H9 (cell line): ENCODE data around the gene LEF1. TPM values are rescaled to one million over a fixed set of nuclear protein-coding genes. Genes with fewer than 3 reads are reported as not detected.
A peak's percentile ranks its signal among the peaks of the same experiment; 100 is the strongest.

Source experiments
- DNase-seq: peaks from one replicate; pipeline ENCODE4 v3.0.0-alpha.2; 2017
- H2AFZ ChIP-seq: one replicate; pipeline ENCODE4 v1.6.1; 2013; ENCODE audit warnings: mild to moderate bottlenecking, low read length, control low read depth, moderate library complexity
- H2AK5ac ChIP-seq: 2 replicates; pipeline ENCODE4 v1.6.1; 2013; ENCODE audit warnings: low read length, control low read depth, mixed read lengths; ENCODE audit not compliant: insufficient read length
- H2BK120ac ChIP-seq: one replicate; pipeline ENCODE4 v1.6.1; 2013; ENCODE audit warnings: low read depth, mild to moderate bottlenecking, low read length, control low read depth, inconsistent platforms; ENCODE audit not compliant: poor library complexity, severe bottlenecking
- H2BK12ac ChIP-seq: 2 replicates; pipeline ENCODE4 v1.6.1; 2013; ENCODE audit warnings: low read length, control low read depth, mixed read lengths, low read depth; ENCODE audit not compliant: insufficient read length
- H2BK15ac ChIP-seq: 2 replicates; pipeline ENCODE4 v1.6.1; 2013; ENCODE audit warnings: low read depth, low read length, control low read depth
- H2BK20ac ChIP-seq: one replicate; pipeline ENCODE4 v1.6.1; 2013; ENCODE audit warnings: low read depth, mild to moderate bottlenecking, low read length, control low read depth, inconsistent platforms; ENCODE audit not compliant: poor library complexity, severe bottlenecking
- H2BK5ac ChIP-seq: 2 replicates; pipeline ENCODE4 v1.6.1; 2013; ENCODE audit warnings: low read length, control low read depth, mixed read lengths; ENCODE audit not compliant: insufficient read length
- H3K14ac ChIP-seq: 2 replicates; pipeline ENCODE4 v1.6.1; 2013; ENCODE audit warnings: low read length, control low read depth; ENCODE audit not compliant: insufficient read depth
- H3K18ac ChIP-seq: 2 replicates; pipeline ENCODE4 v1.6.1; 2013; ENCODE audit warnings: low read depth, mild to moderate bottlenecking, mixed read lengths, low read length, control low read depth; ENCODE audit not compliant: insufficient read length
- H3K23ac ChIP-seq: 2 replicates; pipeline ENCODE4 v1.6.1; 2013; ENCODE audit warnings: low read length, control low read depth, mixed read lengths, low read depth; ENCODE audit not compliant: insufficient read length
- H3K23me2 ChIP-seq: 2 replicates; pipeline ENCODE4 v1.6.1; 2013; ENCODE audit warnings: low read depth, mild to moderate bottlenecking, mixed read lengths, low read length, control low read depth; ENCODE audit not compliant: insufficient read length, poor library complexity, severe bottlenecking
- H3K27ac ChIP-seq: 2 replicates; pipeline ENCODE4 v1.5.1; 2013; ENCODE audit warnings: low read length, control low read depth, mixed read lengths, low read depth; ENCODE audit not compliant: insufficient read length
- H3K27me3 ChIP-seq: 2 replicates; pipeline ENCODE4 v1.6.1; 2013; ENCODE audit warnings: low read length, control low read depth, inconsistent platforms; ENCODE audit not compliant: insufficient read depth
- H3K4ac ChIP-seq: 2 replicates; pipeline ENCODE4 v1.6.1; 2013; ENCODE audit warnings: low read depth, mild to moderate bottlenecking, control low read depth, inconsistent platforms, low read length, moderate library complexity
- H3K4me1 ChIP-seq: 2 replicates; pipeline ENCODE4 v1.6.1; 2013; ENCODE audit warnings: low read length, control low read depth, inconsistent platforms; ENCODE audit not compliant: insufficient read depth
- H3K4me2 ChIP-seq: 2 replicates; pipeline ENCODE4 v1.6.1; 2013; ENCODE audit warnings: low read length, control low read depth, mixed read lengths; ENCODE audit not compliant: insufficient read length, insufficient read depth
- H3K56ac ChIP-seq: 2 replicates; pipeline ENCODE4 v1.6.1; 2013; ENCODE audit warnings: low read depth, mild to moderate bottlenecking, mixed read lengths, low read length, control low read depth; ENCODE audit not compliant: insufficient read length
- H3K79me1 ChIP-seq: 2 replicates; pipeline ENCODE4 v1.6.1; 2013; ENCODE audit warnings: low read depth, mild to moderate bottlenecking, moderate library complexity, low read length, control low read depth, inconsistent platforms; ENCODE audit not compliant: insufficient read depth, poor library complexity, severe bottlenecking
- H3K79me2 ChIP-seq: 2 replicates; pipeline ENCODE4 v1.6.1; 2013; ENCODE audit warnings: low read length, control low read depth, inconsistent platforms; ENCODE audit not compliant: insufficient read depth
- H3K9ac ChIP-seq: 2 replicates; pipeline ENCODE4 v1.6.1; 2013; ENCODE audit warnings: low read length, control low read depth, mixed read lengths; ENCODE audit not compliant: insufficient read length; ENCODE audit errors: extremely low read depth
- H3K9me3 ChIP-seq: one replicate; pipeline ENCODE4 v1.6.1; 2013; ENCODE audit warnings: low read depth, low read length, inconsistent platforms; ENCODE audit not compliant: control insufficient read depth
- H3T11ph ChIP-seq: one replicate; pipeline ENCODE4 v1.6.1; 2013; ENCODE audit warnings: mild to moderate bottlenecking, low read length, control low read depth, inconsistent platforms
- H4K20me1 ChIP-seq: one replicate; pipeline ENCODE4 v1.6.1; 2013; ENCODE audit not compliant: control insufficient read depth, insufficient read length, insufficient read depth
- H4K5ac ChIP-seq: 2 replicates; pipeline ENCODE4 v1.6.1; 2013; ENCODE audit warnings: low read depth, mild to moderate bottlenecking, mixed read lengths, low read length, control low read depth; ENCODE audit not compliant: insufficient read length
- H4K8ac ChIP-seq: replicated peaks from 2 replicates; pipeline ENCODE4 v1.6.1; 2013; ENCODE audit warnings: low read length, control low read depth, mixed read lengths, low read depth; ENCODE audit not compliant: insufficient read length
- H4K91ac ChIP-seq: 2 replicates; pipeline ENCODE4 v1.6.1; 2013; ENCODE audit warnings: low read depth, mild to moderate bottlenecking, moderate library complexity, mixed read lengths, low read length, control low read depth; ENCODE audit not compliant: insufficient read length
- H3K27ac Mint-ChIP-seq, 3 experiments: 2 replicates in 2 of 3; 3 replicates in 1 of 3; pipeline ENCODE4 v1.8.0; 2020 to 2021; ENCODE audit warnings: mixed read lengths in 3 of 3, mild to moderate bottlenecking in 1 of 3, moderate library complexity in 1 of 3
- H3K27me3 Mint-ChIP-seq: 2 replicates; pipeline ENCODE4 v1.8.0; 2021; ENCODE audit warnings: low read depth, mild to moderate bottlenecking, moderate library complexity, mixed read lengths
- H3K36me3 Mint-ChIP-seq, 3 experiments: 2 replicates in 2 of 3; 3 replicates in 1 of 3; pipeline ENCODE4 v1.8.0; 2020 to 2021; ENCODE audit warnings: low read depth in 3 of 3, mixed read lengths in 3 of 3; ENCODE audit not compliant: insufficient read depth in 1 of 3
- H3K4me1 Mint-ChIP-seq, 2 experiments: 2 replicates each; pipeline ENCODE4 v1.8.0; 2020; ENCODE audit warnings: mixed read lengths in 2 of 2
- H3K4me3 Mint-ChIP-seq, 2 experiments: 2 replicates in 1 of 2; 3 replicates in 1 of 2; pipeline ENCODE4 v1.8.0; 2020 to 2021; ENCODE audit warnings: mild to moderate bottlenecking in 2 of 2, mixed read lengths in 2 of 2, moderate library complexity in 1 of 2
- H3K9me3 Mint-ChIP-seq, 2 experiments: 2 replicates in 1 of 2; 3 replicates in 1 of 2; pipeline ENCODE4 v1.8.0; 2020; ENCODE audit warnings: mild to moderate bottlenecking in 2 of 2, mixed read lengths in 2 of 2, moderate library complexity in 1 of 2
- WGBS: extraction: QIAGEN DNeasy Blood & Tissue Kit; methylation state at CpG from one replicate; pipeline ENCODE4 v1.1.7; 2013; ENCODE audit warnings: missing lambda C conversion rate, low lambda C conversion rate, mixed read lengths; ENCODE audit not compliant: insufficient read length; ENCODE audit errors: extremely low coverage; 5-methylcytosine and 5-hydroxymethylcytosine counted together
- total RNA-seq: library from RNA; stranded (reverse); gene quantifications from 2 replicates; pipeline ENCODE4 v1.2.1, GENCODE V29; 2021
- TF ChIP-seq, protein P1 (sequence below): fragments of 200-600 bp; sonication (generic); conservative IDR thresholded peaks from 3 replicates; pipeline ENCODE4 v1.8.0; 2021; ENCODE audit warnings: antibody characterized with exemption, mild to moderate bottlenecking

Gene LEF1
- total RNA-seq, 1 experiment from 2014 or later, result 2.5 TPM

DNA sequence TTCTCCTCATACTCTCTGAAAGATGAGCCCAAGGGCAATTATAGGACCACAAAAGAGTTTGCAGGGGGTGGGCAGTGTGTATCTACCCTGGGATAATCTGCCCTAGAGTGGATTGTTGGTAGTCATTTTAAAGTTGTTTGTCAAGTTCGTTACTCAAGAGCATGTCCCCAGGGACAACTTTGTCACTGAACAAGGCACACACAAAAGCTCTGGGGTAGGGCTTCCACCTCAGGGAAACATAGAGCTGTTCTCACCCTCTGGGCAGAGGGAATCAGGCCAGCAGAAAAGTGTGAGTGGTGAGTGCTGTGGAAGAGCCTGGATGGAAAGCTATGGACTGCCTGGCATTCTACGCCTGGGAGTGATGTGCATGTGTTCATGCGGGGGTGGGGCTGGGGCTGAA lies 23.3 kb upstream of the LEF1 start:
- H2BK15ac ChIP-seq, result no peak overlapping the region
- H3K56ac ChIP-seq, result no peak overlapping the region
- H2AFZ ChIP-seq, result no peak overlapping the region
- no peak overlapping the region for H3K18ac ChIP-seq
- H3K23me2 ChIP-seq, result no peaks in the 10 kb centered on the region
- no peaks in the 10 kb centered on the region; a peak in 1 of 7 replicates for H3K36me3 Mint-ChIP-seq
- no CpG with 5 or more reads among the region's 3 CpGs for WGBS
- no peak overlapping the region for H3K4me3 Mint-ChIP-seq
- TF ChIP-seq, protein P1, sequence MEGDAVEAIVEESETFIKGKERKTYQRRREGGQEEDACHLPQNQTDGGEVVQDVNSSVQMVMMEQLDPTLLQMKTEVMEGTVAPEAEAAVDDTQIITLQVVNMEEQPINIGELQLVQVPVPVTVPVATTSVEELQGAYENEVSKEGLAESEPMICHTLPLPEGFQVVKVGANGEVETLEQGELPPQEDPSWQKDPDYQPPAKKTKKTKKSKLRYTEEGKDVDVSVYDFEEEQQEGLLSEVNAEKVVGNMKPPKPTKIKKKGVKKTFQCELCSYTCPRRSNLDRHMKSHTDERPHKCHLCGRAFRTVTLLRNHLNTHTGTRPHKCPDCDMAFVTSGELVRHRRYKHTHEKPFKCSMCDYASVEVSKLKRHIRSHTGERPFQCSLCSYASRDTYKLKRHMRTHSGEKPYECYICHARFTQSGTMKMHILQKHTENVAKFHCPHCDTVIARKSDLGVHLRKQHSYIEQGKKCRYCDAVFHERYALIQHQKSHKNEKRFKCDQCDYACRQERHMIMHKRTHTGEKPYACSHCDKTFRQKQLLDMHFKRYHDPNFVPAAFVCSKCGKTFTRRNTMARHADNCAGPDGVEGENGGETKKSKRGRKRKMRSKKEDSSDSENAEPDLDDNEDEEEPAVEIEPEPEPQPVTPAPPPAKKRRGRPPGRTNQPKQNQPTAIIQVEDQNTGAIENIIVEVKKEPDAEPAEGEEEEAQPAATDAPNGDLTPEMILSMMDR, result no peak
- H4K20me1 ChIP-seq, result no peaks in the 10 kb centered on the region
- no peaks in the 10 kb centered on the region for H3K4me1 ChIP-seq
- H2AK5ac ChIP-seq, result no peak overlapping the region
- no peak overlapping the region for H3K9ac ChIP-seq
- H4K91ac ChIP-seq, result no peak overlapping the region
- peaks cover 93% of the 10 kb centered on the region for H3K27me3 Mint-ChIP-seq
- peaks cover 25% of the 10 kb centered on the region for H3K27me3 ChIP-seq
- no peak overlapping the region for H3T11ph ChIP-seq
- DNase-seq, result no peak
- no peak overlapping the region for H3K4me2 ChIP-seq
- H2BK5ac ChIP-seq, result no peak overlapping the region
- no peak overlapping the region for H2BK12ac ChIP-seq
- no peak overlapping the region for H4K8ac ChIP-seq
- peaks cover 28 to 38% of the 10 kb centered on the region in 2 experiments for H3K4me1 Mint-ChIP-seq
- no peak overlapping the region for H3K23ac ChIP-seq
- no peak overlapping the region for H3K27ac ChIP-seq
- peak overlapping the region in 1 of 3 experiments; percentile 28; a peak in 1 of 7 replicates for H3K27ac Mint-ChIP-seq
- no peak overlapping the region for H2BK120ac ChIP-seq
- no peak overlapping the region for H2BK20ac ChIP-seq
- no peak overlapping the region for H3K14ac ChIP-seq
- H3K79me2 ChIP-seq, result no peaks in the 10 kb centered on the region
- peaks cover 2 to 16% of the 10 kb centered on the region in 2 experiments; a peak in 2 of 5 replicates for H3K9me3 Mint-ChIP-seq
- no peaks in the 10 kb centered on the region for H3K79me1 ChIP-seq
- H3K4ac ChIP-seq, result no peak overlapping the region
- H3K9me3 ChIP-seq, result no peaks in the 10 kb centered on the region
- no peak overlapping the region for H4K5ac ChIP-seq
